T-helper 17 cell (primary cell): Measurements from ENCODE around the gene SIAH1. TPM values are rescaled to one million over a fixed set of nuclear protein-coding genes. Genes with fewer than 3 reads are reported as not detected.
A peak's percentile ranks its signal among the peaks of the same experiment; 100 is the strongest.

Source experiments
- ATAC-seq: fragments of 150-1000 bp; cut with Tn5 transposase; 2 replicates; pipeline ENCODE4 v1.10.0; 2021; ENCODE audit warnings: mild to moderate bottlenecking, moderate library complexity
- DNase-seq, 3 donors: peaks; one replicate each; pipeline versions ENCODE4 v3.0.0 to v3.0.0-alpha.2; 2020 to 2021
- H3K9me3 ChIP-seq: one replicate; pipeline ENCODE4 v1.7.0; 2013; ENCODE audit warnings: low read length, mild to moderate bottlenecking; ENCODE audit not compliant: control insufficient read depth, poor library complexity, severe bottlenecking
- H3K27ac Mint-ChIP-seq: one replicate; pipeline ENCODE4 v1.8.0; 2022; ENCODE audit warnings: mild to moderate bottlenecking, moderate library complexity, mixed read lengths
- H3K27me3 Mint-ChIP-seq: one replicate; pipeline ENCODE4 v1.8.0; 2022; ENCODE audit warnings: mixed read lengths
- H3K36me3 Mint-ChIP-seq: one replicate; pipeline ENCODE4 v1.8.0; 2022; ENCODE audit warnings: low read depth, mixed read lengths
- H3K4me1 Mint-ChIP-seq: one replicate; pipeline ENCODE4 v1.8.0; 2022; ENCODE audit warnings: mild to moderate bottlenecking, mixed read lengths
- H3K4me3 Mint-ChIP-seq: one replicate; pipeline ENCODE4 v1.8.0; 2022; ENCODE audit warnings: mild to moderate bottlenecking, moderate library complexity, mixed read lengths
- total RNA-seq, 4 donors: library from RNA in 2 of 4; stranded (reverse) in 2 of 4; gene quantifications; one replicate each; pipeline ENCODE4 v1.2.3 and lab custom pipeline; 2022 to 2026

The SIAH1 gene
- total RNA-seq, 2 donors from 2014 or later = 36.4 to 41.2 TPM

- no peaks in the 10 kb centered on the region for H3K9me3 ChIP-seq
- Mint-ChIP-seq H3K27me3 (no peaks in the 10 kb centered on the region), H3K4me3 (no peak overlapping the region), H3K27ac (peak overlapping the region; percentile 51), H3K36me3 (no peaks in the 10 kb centered on the region), H3K4me1 (peaks cover 6% of the 10 kb centered on the region)
- ATAC-seq (peak; percentile 97), DNase-seq (peak; percentile 30 to 53 (median 52))
Observed at GRCh38 chr16:48353565-48354163, 31.5 kb downstream of the SIAH1 start.

GRCh38 chr16:48352648-48353390, 32.4 kb downstream of the SIAH1 start:
- DNase-seq = no peak
- Mint-ChIP-seq H3K4me3 (no peak overlapping the region), H3K36me3 (no peaks in the 10 kb centered on the region), H3K27ac (peak overlapping the region; percentile 51), H3K27me3 (no peaks in the 10 kb centered on the region), H3K4me1 (peaks cover 5% of the 10 kb centered on the region)
- no peaks in the 10 kb centered on the region for H3K9me3 ChIP-seq
- no peak for ATAC-seq

- DNase-seq = no peak
Observed at GRCh38 chr16:48350736-48351135, 34.5 kb downstream of the SIAH1 start.

GRCh38 chr16:48347980-48348379, 37.2 kb downstream of the SIAH1 start:
- no peak for ATAC-seq
- H3K9me3 ChIP-seq = no peaks in the 10 kb centered on the region
- no peak overlapping the region for H3K4me3 Mint-ChIP-seq
- no peak for DNase-seq
- no peaks in the 10 kb centered on the region for H3K4me1 Mint-ChIP-seq
- H3K27me3 Mint-ChIP-seq = no peaks in the 10 kb centered on the region
- no peak overlapping the region for H3K27ac Mint-ChIP-seq
- no peaks in the 10 kb centered on the region for H3K36me3 Mint-ChIP-seq

More at GRCh38 chr16:48350736-48351135, 34.5 kb downstream of the SIAH1 start:
- H3K4me3 Mint-ChIP-seq = no peak overlapping the region
- H3K27me3 Mint-ChIP-seq = no peaks in the 10 kb centered on the region
- no peak for ATAC-seq
- no peaks in the 10 kb centered on the region for H3K36me3 Mint-ChIP-seq
- H3K27ac Mint-ChIP-seq = peak overlapping the region; percentile 45
- no peaks in the 10 kb centered on the region for H3K9me3 ChIP-seq
- H3K4me1 Mint-ChIP-seq = peaks cover 4% of the 10 kb centered on the region

- no peaks in the 10 kb centered on the region for H3K4me1 Mint-ChIP-seq
- ATAC-seq = no peak
- no peaks in the 10 kb centered on the region for H3K27me3 Mint-ChIP-seq
- no peaks in the 10 kb centered on the region for H3K9me3 ChIP-seq
- no peak overlapping the region for H3K4me3 Mint-ChIP-seq
- H3K36me3 Mint-ChIP-seq = no peaks in the 10 kb centered on the region
- H3K27ac Mint-ChIP-seq = no peak overlapping the region
- no peak for DNase-seq
Observed at GRCh38 chr16:48347191-48347865, 37.9 kb downstream of the SIAH1 start.

- H3K27ac Mint-ChIP-seq = peak overlapping the region; percentile 19
Observed at GRCh38 chr16:48342591-48342990, 42.6 kb downstream of the SIAH1 start.

GRCh38 chr16:48340054-48340453, 45.2 kb downstream of the SIAH1 start:
- peaks cover 17% of the 10 kb centered on the region for H3K36me3 Mint-ChIP-seq
- ATAC-seq = no peak
- H3K27ac Mint-ChIP-seq = peak overlapping the region; percentile 67

More at GRCh38 chr16:48342591-48342990, 42.6 kb downstream of the SIAH1 start:
- H3K4me1 Mint-ChIP-seq = peaks cover 14% of the 10 kb centered on the region
- H3K27me3 Mint-ChIP-seq = no peaks in the 10 kb centered on the region
- peaks cover 13% of the 10 kb centered on the region for H3K36me3 Mint-ChIP-seq
- H3K9me3 ChIP-seq = no peaks in the 10 kb centered on the region
- DNase-seq (no peak), ATAC-seq (no peak)
- no peak overlapping the region for H3K4me3 Mint-ChIP-seq

GRCh38 chr16:48335961-48336360, 49.3 kb downstream of the SIAH1 start:
- no peak overlapping the region for H3K4me3 Mint-ChIP-seq
- H3K9me3 ChIP-seq = no peaks in the 10 kb centered on the region
- no peak for DNase-seq
- peak overlapping the region; percentile 59 for H3K27ac Mint-ChIP-seq
- no peak for ATAC-seq
- no peaks in the 10 kb centered on the region for H3K27me3 Mint-ChIP-seq
- H3K4me1 Mint-ChIP-seq = peaks cover 23% of the 10 kb centered on the region
- H3K36me3 Mint-ChIP-seq = peaks cover 18% of the 10 kb centered on the region

More at GRCh38 chr16:48340054-48340453, 45.2 kb downstream of the SIAH1 start:
- H3K4me1 Mint-ChIP-seq = peaks cover 19% of the 10 kb centered on the region
- H3K27me3 Mint-ChIP-seq = no peaks in the 10 kb centered on the region
- no peaks in the 10 kb centered on the region for H3K9me3 ChIP-seq
- DNase-seq = no peak
- no peak overlapping the region for H3K4me3 Mint-ChIP-seq

- Mint-ChIP-seq H3K36me3 (peaks cover 12% of the 10 kb centered on the region), H3K27ac (peak overlapping the region; percentile 24), H3K27me3 (no peaks in the 10 kb centered on the region), H3K4me1 (peaks cover 20% of the 10 kb centered on the region), H3K4me3 (no peak overlapping the region)
- ATAC-seq (no peak), DNase-seq (no peak)
- no peaks in the 10 kb centered on the region for H3K9me3 ChIP-seq
Observed at GRCh38 chr16:48334325-48334724, 50.9 kb downstream of the SIAH1 start.

- Mint-ChIP-seq H3K27ac (no peak overlapping the region), H3K4me3 (no peak overlapping the region), H3K27me3 (no peaks in the 10 kb centered on the region), H3K36me3 (peaks cover 6% of the 10 kb centered on the region), H3K4me1 (peaks cover 12% of the 10 kb centered on the region)
- H3K9me3 ChIP-seq = no peaks in the 10 kb centered on the region
- ATAC-seq = no peak
- DNase-seq = no peak
Observed at GRCh38 chr16:48332978-48333377, 52.2 kb downstream of the SIAH1 start.

GRCh38 chr16:48330841-48331192, 54.4 kb downstream of the SIAH1 start:
- H3K4me3 Mint-ChIP-seq = no peak overlapping the region
- no peaks in the 10 kb centered on the region for H3K27me3 Mint-ChIP-seq
- DNase-seq (no peak), ATAC-seq (no peak)
- H3K27ac Mint-ChIP-seq = no peak overlapping the region
- peaks cover 10% of the 10 kb centered on the region for H3K4me1 Mint-ChIP-seq
- no peaks in the 10 kb centered on the region for H3K9me3 ChIP-seq
- peaks cover 2% of the 10 kb centered on the region for H3K36me3 Mint-ChIP-seq

- Mint-ChIP-seq H3K27me3 (no peaks in the 10 kb centered on the region), H3K4me3 (no peak overlapping the region), H3K27ac (no peak overlapping the region), H3K36me3 (peaks cover 3% of the 10 kb centered on the region), H3K4me1 (peaks cover 10% of the 10 kb centered on the region)
- ATAC-seq (no peak), DNase-seq (no peak)
- no peaks in the 10 kb centered on the region for H3K9me3 ChIP-seq
Observed at GRCh38 chr16:48330189-48330840, 54.9 kb downstream of the SIAH1 start.

- no peaks in the 10 kb centered on the region for H3K27me3 Mint-ChIP-seq
- peaks cover 6% of the 10 kb centered on the region for H3K36me3 Mint-ChIP-seq
- ATAC-seq (no peak), DNase-seq (no peak)
- no peaks in the 10 kb centered on the region for H3K9me3 ChIP-seq
- no peak overlapping the region for H3K27ac Mint-ChIP-seq
- H3K4me3 Mint-ChIP-seq = no peak overlapping the region
- peaks cover 11% of the 10 kb centered on the region for H3K4me1 Mint-ChIP-seq
Observed at GRCh38 chr16:48329138-48329537, 56.1 kb downstream of the SIAH1 start.
